ENCODE data around the gene AP1G2. TPM values are rescaled to one million over a fixed set of nuclear protein-coding genes. Genes with fewer than 3 reads are reported as not detected.
A peak's percentile ranks its signal among the peaks of the same experiment; 100 is the strongest.

Gene AP1G2
- total RNA-seq (10 to 100 TPM; 76.9 to 83.4 TPM), polyA plus RNA-seq (ENCODE audit: insufficient read depth, low read depth, low replicate concordance) (33.6 TPM)
- long read RNA-seq, donor 1, transcript AP1G2-214 (2 exons, 658 nt), result major isoform, 6 of 37 reads
- long read RNA-seq, donor 1, partial matches to known transcripts, result 26 of 37 reads
- long read RNA-seq, donor 1, other reads (novel, unspliced or antisense), result 0 of 37 reads
- long read RNA-seq, donor 2, partial matches to known transcripts, result 0 of 4 reads
- long read RNA-seq, donor 2, other reads (novel, unspliced or antisense), result 0 of 4 reads

- TF ChIP-seq CTCF (IDR thresholded peaks at IDR 0.05) (no peak), POLR2A (IDR thresholded peaks at IDR 0.05) (no peak)
- intact Hi-C loops (cut with DNase I; ENCODE audit: low total_unique reads), result no loop called here
- Histone ChIP-seq H3K4me1 (peaks cover 4% of the 10 kb centered on the region), H3K4me3 (peak within 1 kb of the TSS; percentile 58 to 65), H3K27ac (peak within 1 kb of the TSS; percentile 2 to 85), H3K9me3 (no peaks in the 10 kb centered on the region), H3K27me3 (no peaks in the 10 kb centered on the region), H3K36me3 (ENCODE audit: low read depth, missing control alignments) (no peaks in the 10 kb centered on the region)
- 1 to 2% methylated on average over 48 to 53 of the region's 53 CpGs for WGBS, 2 donors
- DNase-seq, result peak; percentile 90
Measured at GRCh38 chr14:23567186-23568020, at the start of gene AP1G2. AP1G2 (minus strand) TSS chr14:23567791; CDS start chr14:23567314, 477 bp downstream.

- no peak for TF ChIP-seq POLR2A (IDR thresholded peaks at IDR 0.05)
- TF ChIP-seq CTCF (IDR thresholded peaks at IDR 0.05), result no peak
- H3K36me3 ChIP-seq (ENCODE audit: low read depth, missing control alignments), result no peaks in the 10 kb centered on the region
- H3K4me3 ChIP-seq, result no peak overlapping the region
- no peaks in the 10 kb centered on the region for H3K9me3 ChIP-seq
- no peaks in the 10 kb centered on the region for H3K4me1 ChIP-seq
- intact Hi-C loops (cut with DNase I; ENCODE audit: low total_unique reads), result no loop called here
- H3K27ac ChIP-seq, result no peak overlapping the region
- 79 to 80% methylated on average over 5 of the region's 5 CpGs for WGBS, 2 donors
- no peaks in the 10 kb centered on the region for H3K27me3 ChIP-seq
- no peak for DNase-seq
Measured at GRCh38 chr14:23615856-23616255, 48.3 kb upstream of the AP1G2 start.

GRCh38 chr14:23614395-23614828 lies 46.8 kb upstream of the AP1G2 start:
- no peak for DNase-seq
- TF ChIP-seq CTCF (IDR thresholded peaks at IDR 0.05) (no peak), POLR2A (IDR thresholded peaks at IDR 0.05) (no peak)
- no peak overlapping the region for H3K27ac ChIP-seq
- H3K27me3 ChIP-seq, result no peaks in the 10 kb centered on the region
- H3K4me1 ChIP-seq, result no peaks in the 10 kb centered on the region
- H3K36me3 ChIP-seq (ENCODE audit: low read depth, missing control alignments), result no peaks in the 10 kb centered on the region
- intact Hi-C loops (cut with DNase I; ENCODE audit: low total_unique reads), result no loop called here
- no peak overlapping the region for H3K4me3 ChIP-seq
- WGBS, 2 donors, result 64 to 79% methylated on average over 2 of the region's 2 CpGs
- H3K9me3 ChIP-seq, result no peaks in the 10 kb centered on the region

GRCh38 chr14:23613242-23614070 lies 45.9 kb upstream of the AP1G2 start:
- TF ChIP-seq POLR2A (IDR thresholded peaks at IDR 0.05), result no peak
- TF ChIP-seq CTCF (IDR thresholded peaks at IDR 0.05), result no peak
- no peak overlapping the region for H3K27ac ChIP-seq
- intact Hi-C loops (cut with DNase I; ENCODE audit: low total_unique reads), result no loop called here
- no peaks in the 10 kb centered on the region for H3K27me3 ChIP-seq
- WGBS, 2 donors, result 89 to 97% methylated on average over 6 of the region's 6 CpGs
- H3K4me1 ChIP-seq, result no peaks in the 10 kb centered on the region
- no peaks in the 10 kb centered on the region for H3K36me3 ChIP-seq (ENCODE audit: low read depth, missing control alignments)
- no peak for DNase-seq
- H3K4me3 ChIP-seq, result no peak overlapping the region
- H3K9me3 ChIP-seq, result no peaks in the 10 kb centered on the region
